ENCODE results near the gene TMBIM1.

DNA sequence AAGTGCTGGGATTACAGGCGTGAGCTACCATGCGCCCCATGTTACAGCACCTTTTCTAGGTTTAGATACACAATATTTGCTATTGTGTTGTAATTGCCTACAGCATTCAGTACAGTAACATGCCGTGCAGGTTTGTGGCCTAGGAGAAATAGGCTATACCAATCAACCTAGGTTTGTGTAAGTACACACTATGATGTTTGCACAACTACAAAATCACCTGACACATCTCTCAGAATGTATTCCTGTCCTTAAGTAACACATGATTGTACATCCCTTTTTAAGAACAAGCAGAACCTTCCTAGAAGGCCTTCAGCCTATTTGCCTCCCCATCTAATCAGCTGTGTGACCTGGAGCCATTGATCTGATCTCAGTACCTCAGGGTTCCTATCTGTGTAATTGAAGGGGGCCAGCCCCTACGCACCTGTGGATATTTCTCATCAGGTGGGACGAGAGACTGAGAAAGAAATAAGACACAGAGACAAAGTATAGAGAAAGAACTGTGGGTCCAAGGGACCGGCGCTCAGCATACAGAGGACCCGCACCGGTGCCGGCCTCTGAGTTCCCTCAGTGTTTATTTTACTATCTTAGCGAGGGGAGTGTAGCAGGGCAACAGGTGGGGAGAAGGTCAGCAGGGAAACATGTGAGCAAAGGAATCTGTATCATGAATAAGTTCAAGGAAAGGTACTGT is 18.7 kb upstream of the TMBIM1 start:
- TF ChIP-seq CTCF (IDR thresholded peaks at IDR 0.05) (no peak), POLR2A (IDR thresholded peaks at IDR 0.05) (no peak)

All from thyroid gland (tissue), 4 donors.